B cell (primary cell): ENCODE data around the gene TAS1R2. TPM values are rescaled to one million over a fixed set of nuclear protein-coding genes. Genes with fewer than 3 reads are reported as not detected.

Experiments used
- ATAC-seq: fragments of 200-7000 bp; cut with Tn5 transposase; one replicate; pipeline ENCODE4 v1.10.0; 2021; ENCODE audit warnings: low read depth, mild to moderate bottlenecking, moderate number of reproducible peaks, moderate library complexity
- CTCF ChIA-PET: fragments of 350-600 bp; sonication (Branson Sonifier 250); formaldehyde crosslinking; loops from one replicate; lab custom pipeline; 2021; ENCODE audit warnings: antibody characterized with exemption, inconsistent platforms; lab: Charles Lee
- POLR2A ChIA-PET: fragments of 350-600 bp; sonication (Branson Sonifier 250); formaldehyde crosslinking; loops from one replicate; lab custom pipeline; 2021; ENCODE audit warnings: antibody characterized with exemption; lab: Charles Lee
- DNase-seq: peaks from one replicate; pipeline ENCODE4 v3.0.0; 2013
- H2AFZ ChIP-seq: 2 replicates; pipeline ENCODE4 v1.6.1; 2012; ENCODE audit warnings: mild to moderate bottlenecking, low read depth, low read length; ENCODE audit not compliant: insufficient read depth, poor library complexity, severe bottlenecking
- H3K27ac ChIP-seq, 2 donors: 1 replicate in 1 of 2; 2 replicates in 1 of 2; pipeline ENCODE4 v1.5.1; 2012 to 2013; ENCODE audit warnings: low read length in 2 of 2, mild to moderate bottlenecking in 2 of 2, moderate library complexity in 1 of 2
- H3K27me3 ChIP-seq, 4 experiments: fragments of 200-600 bp in 1 of 4; sonication (generic) in 1 of 4; replicated peaks in 1 of 4; 1 replicate in 2 of 4; 2 replicates in 2 of 4; pipeline versions ENCODE4 v1.6.1 to v1.7.0; 2013 to 2016; ENCODE audit warnings: low read length in 3 of 4, mild to moderate bottlenecking in 2 of 4, mixed read lengths in 1 of 4, moderate library complexity in 1 of 4; ENCODE audit not compliant: insufficient read depth in 4 of 4, control insufficient read depth in 3 of 4; ENCODE audit errors: control extremely low read depth in 1 of 4
- H3K36me3 ChIP-seq, 2 experiments: replicated peaks in 1 of 2; 1 replicate in 1 of 2; 2 replicates in 1 of 2; pipeline versions ENCODE4 v1.6.1 to v1.7.1; 2013; ENCODE audit warnings: low read length in 1 of 2; ENCODE audit not compliant: insufficient read depth in 2 of 2, control insufficient read depth in 1 of 2; ENCODE audit errors: control extremely low read depth in 1 of 2, extremely low read depth in 1 of 2
- H3K4me1 ChIP-seq, 2 donors: fragments of 200-600 bp in 1 of 2; sonication (generic) in 1 of 2; 1 replicate in 1 of 2; 2 replicates in 1 of 2; pipeline versions ENCODE4 v1.5.1 to v1.6.1; 2013 to 2017; ENCODE audit warnings: low read length in 2 of 2; ENCODE audit not compliant: control insufficient read depth in 2 of 2, insufficient read depth in 2 of 2
- H3K4me2 ChIP-seq: replicated peaks from 2 replicates; pipeline ENCODE3; 2012; ENCODE audit warnings: mild to moderate bottlenecking, low read depth, low read length; ENCODE audit not compliant: poor library complexity, severe bottlenecking
- H3K4me3 ChIP-seq, 5 experiments: fragments of 200-600 bp in 1 of 5; sonication (generic) in 1 of 5; 1 replicate in 3 of 5; 2 replicates in 2 of 5; pipeline versions ENCODE4 v1.5.1 to v1.7.0; 2011 to 2016; ENCODE audit warnings: low read length in 4 of 5, mild to moderate bottlenecking in 4 of 5, low read depth in 2 of 5, control low read depth in 1 of 5, moderate library complexity in 1 of 5; ENCODE audit not compliant: insufficient read depth in 1 of 5; ENCODE audit errors: control extremely low read depth in 1 of 5, extremely low read depth in 1 of 5
- H3K79me2 ChIP-seq: fragments of 200-600 bp; sonication (generic); one replicate; pipeline ENCODE4 v1.6.0; 2016; ENCODE audit warnings: low read length; ENCODE audit not compliant: control insufficient read depth, insufficient read depth
- H3K9ac ChIP-seq: fragments of 200-600 bp; sonication (generic); 2 replicates; pipeline ENCODE4 v1.6.1; 2017; ENCODE audit warnings: mild to moderate bottlenecking, low read length, moderate library complexity
- H3K9me3 ChIP-seq, 3 donors: one replicate each; pipeline versions ENCODE4 v1.6.1 to v1.7.1; 2013; ENCODE audit warnings: low read length in 2 of 3; ENCODE audit not compliant: control insufficient read depth in 2 of 3, insufficient read depth in 1 of 3; ENCODE audit errors: control extremely low read depth in 1 of 3
- H4K20me1 ChIP-seq: 2 replicates; pipeline ENCODE4 v1.6.0; 2012; ENCODE audit warnings: mild to moderate bottlenecking, low read length; ENCODE audit not compliant: insufficient read depth, control insufficient read depth, poor library complexity, severe bottlenecking
- H3K27ac Mint-ChIP-seq: one replicate; pipeline ENCODE4 v1.8.0; 2021; ENCODE audit warnings: mixed read lengths
- H3K27me3 Mint-ChIP-seq: one replicate; pipeline ENCODE4 v1.8.0; 2021; ENCODE audit warnings: mixed read lengths
- H3K4me1 Mint-ChIP-seq: one replicate; pipeline ENCODE4 v1.8.0; 2021; ENCODE audit warnings: mixed read lengths
- H3K4me3 Mint-ChIP-seq: one replicate; pipeline ENCODE4 v1.8.0; 2021; ENCODE audit warnings: mixed read lengths
- H3K9me3 Mint-ChIP-seq: one replicate; pipeline ENCODE4 v1.8.0; 2022; ENCODE audit warnings: mixed read lengths; ENCODE audit not compliant: insufficient read depth
- EZH2 ChIP-seq: IDR thresholded peaks from 2 replicates; pipeline ENCODE4 v1.6.1; 2012; ENCODE audit warnings: borderline replicate concordance, low read depth, mild to moderate bottlenecking, moderate library complexity, low read length; ENCODE audit not compliant: insufficient read depth, poor library complexity, severe bottlenecking
- WGBS: methylation state at CpG from one replicate; pipeline ENCODE4 v1.1.5; 2013; ENCODE audit warnings: missing lambda C conversion rate; ENCODE audit not compliant: insufficient coverage; 5-methylcytosine and 5-hydroxymethylcytosine counted together
- intact Hi-C: fragments of 100-400 bp; cut with micrococcal nuclease; formaldehyde crosslinking; loops from one replicate; pipeline ENCODE4 v1.10.0; 2022
- polyA plus RNA-seq: library from polyadenylated mRNA; depleted of rRNA; stranded (reverse); fragments of >200 nt; gene quantifications from 2 replicates; pipeline ENCODE4 v1.2.3, GENCODE V29; 2012
- total RNA-seq, 2 donors: library from RNA; stranded (reverse); fragments of 120-200 nt in 1 of 2; gene quantifications; 1 replicate in 1 of 2; 2 replicates in 1 of 2; pipeline versions ENCODE4 v1.2.3 to v1.2.4, GENCODE V29; 2013 to 2022
- TF ChIP-seq, protein P1 (sequence below): fragments of 200-600 bp; IDR thresholded peaks from one replicate; pipeline ENCODE4 v1.8.0; 2022; ENCODE audit warnings: antibody characterized with exemption, mild to moderate bottlenecking

TAS1R2 gene
- total and polyA plus RNA-seq, 2 donors (not counting 1 experiment from before 2014, with no cell fraction given): not detected

DNA sequence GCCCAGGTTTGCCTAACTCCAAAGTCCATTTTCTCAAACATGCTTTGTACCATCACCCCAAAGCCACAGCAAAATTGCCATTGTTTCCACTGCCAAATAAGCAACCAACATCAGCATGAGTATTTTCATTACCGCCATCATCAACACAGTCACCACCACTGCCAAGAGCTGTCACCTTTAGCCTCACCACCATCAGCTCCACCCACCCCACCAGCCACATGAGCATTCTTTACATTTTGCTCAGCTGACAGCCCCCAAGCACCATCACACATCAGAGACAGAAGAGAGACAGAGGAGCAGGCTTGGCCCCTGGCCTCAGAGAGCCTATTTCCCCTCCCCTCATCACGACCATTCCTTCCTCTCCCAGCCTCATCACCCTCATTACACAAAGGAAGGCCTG, 42.7 kb downstream of the TAS1R2 start:
- H3K9me3 Mint-ChIP-seq: no peaks in the 10 kb centered on the region
- CTCF ChIA-PET: interaction anchor here (1.2 kb wide), 1 partner anchor 220 kb away, joined by 4 read pairs; no protein-coding TSS in a partner anchor
- peaks cover 0 to 12% (median 2%) of the 10 kb centered on the region in 4 experiments for H3K27me3 ChIP-seq
- no peak overlapping the region for H3K4me2 ChIP-seq
- WGBS: 52% methylated on average over 2 of the region's 2 CpGs
- no peak overlapping the region for H3K27ac Mint-ChIP-seq
- no peak for ATAC-seq
- no peaks in the 10 kb centered on the region for H3K4me1 ChIP-seq
- intact Hi-C loops: no loop called here
- no peak overlapping the region for H2AFZ ChIP-seq
- POLR2A ChIA-PET: no interaction called here
- H3K9ac ChIP-seq: no peak overlapping the region
- H3K36me3 ChIP-seq: no peaks in the 10 kb centered on the region
- H3K9me3 ChIP-seq: peaks cover 0 to 12% (median 0%) of the 10 kb centered on the region in 3 donors
- no peaks in the 10 kb centered on the region for H4K20me1 ChIP-seq
- H3K79me2 ChIP-seq: no peaks in the 10 kb centered on the region
- H3K4me3 Mint-ChIP-seq: no peak overlapping the region
- DNase-seq: no peak
- H3K27ac ChIP-seq: no peak overlapping the region
- TF ChIP-seq EZH2: no peak
- TF ChIP-seq, protein P1, sequence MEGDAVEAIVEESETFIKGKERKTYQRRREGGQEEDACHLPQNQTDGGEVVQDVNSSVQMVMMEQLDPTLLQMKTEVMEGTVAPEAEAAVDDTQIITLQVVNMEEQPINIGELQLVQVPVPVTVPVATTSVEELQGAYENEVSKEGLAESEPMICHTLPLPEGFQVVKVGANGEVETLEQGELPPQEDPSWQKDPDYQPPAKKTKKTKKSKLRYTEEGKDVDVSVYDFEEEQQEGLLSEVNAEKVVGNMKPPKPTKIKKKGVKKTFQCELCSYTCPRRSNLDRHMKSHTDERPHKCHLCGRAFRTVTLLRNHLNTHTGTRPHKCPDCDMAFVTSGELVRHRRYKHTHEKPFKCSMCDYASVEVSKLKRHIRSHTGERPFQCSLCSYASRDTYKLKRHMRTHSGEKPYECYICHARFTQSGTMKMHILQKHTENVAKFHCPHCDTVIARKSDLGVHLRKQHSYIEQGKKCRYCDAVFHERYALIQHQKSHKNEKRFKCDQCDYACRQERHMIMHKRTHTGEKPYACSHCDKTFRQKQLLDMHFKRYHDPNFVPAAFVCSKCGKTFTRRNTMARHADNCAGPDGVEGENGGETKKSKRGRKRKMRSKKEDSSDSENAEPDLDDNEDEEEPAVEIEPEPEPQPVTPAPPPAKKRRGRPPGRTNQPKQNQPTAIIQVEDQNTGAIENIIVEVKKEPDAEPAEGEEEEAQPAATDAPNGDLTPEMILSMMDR: no peak
- H3K27me3 Mint-ChIP-seq: peaks cover 57% of the 10 kb centered on the region
- no peak overlapping the region for H3K4me3 ChIP-seq
- no peaks in the 10 kb centered on the region for H3K4me1 Mint-ChIP-seq

DNA sequence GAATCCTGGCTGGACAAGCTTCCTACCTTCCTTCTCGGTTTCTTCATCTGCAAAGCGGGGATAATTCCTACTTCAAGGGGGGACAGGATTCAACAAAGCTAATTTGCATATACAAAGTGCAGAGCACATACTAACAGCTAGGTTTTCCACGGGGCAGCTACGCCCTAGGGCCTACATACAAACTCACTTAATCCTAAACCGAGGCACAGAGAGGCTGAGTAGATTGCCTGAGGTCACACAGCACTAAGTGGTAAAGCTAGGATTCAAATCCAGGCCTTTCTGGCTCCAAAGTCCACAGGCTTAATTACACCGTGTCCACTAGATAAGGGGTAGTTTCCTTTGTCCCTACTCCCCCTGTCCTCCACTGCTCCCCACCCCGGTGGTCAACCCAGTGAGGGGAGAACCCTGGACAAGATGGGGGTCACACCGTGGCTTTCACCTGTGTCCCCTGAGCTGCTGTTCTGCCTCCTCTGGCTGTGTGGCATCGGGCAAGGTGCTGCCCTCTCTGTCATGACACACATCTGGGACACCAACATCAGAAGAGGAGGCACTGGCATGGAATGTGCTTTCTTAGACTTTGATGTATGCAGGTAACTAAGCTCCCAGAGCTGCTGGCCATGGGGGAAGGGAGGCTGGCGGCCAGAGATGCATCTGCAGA, 44.5 kb downstream of the TAS1R2 start:
- Histone ChIP-seq H4K20me1 (no peaks in the 10 kb centered on the region), H3K27me3 (peaks cover 0 to 4% (median under 1%) of the 10 kb centered on the region in 4 experiments), H3K9me3 (no peaks in the 10 kb centered on the region), H3K4me2 (no peak overlapping the region), H3K27ac (no peak overlapping the region), H3K36me3 (no peaks in the 10 kb centered on the region), H3K4me3 (no peak overlapping the region), H3K4me1 (no peaks in the 10 kb centered on the region), H3K79me2 (no peaks in the 10 kb centered on the region), H3K9ac (no peak overlapping the region), H2AFZ (no peak overlapping the region)
- TF ChIP-seq, protein P1: no peak
- no peak for TF ChIP-seq EZH2
- 66% methylated on average over 10 of the region's 10 CpGs for WGBS
- no peak for ATAC-seq
- Mint-ChIP-seq H3K27me3 (peaks cover 54% of the 10 kb centered on the region), H3K4me3 (no peak overlapping the region), H3K4me1 (no peaks in the 10 kb centered on the region), H3K9me3 (no peaks in the 10 kb centered on the region), H3K27ac (no peak overlapping the region)
- ChIA-PET CTCF (no interaction called here), POLR2A (no interaction called here)
- no peak for DNase-seq
- intact Hi-C loops: no loop called here
